Rectal smooth muscle tissue (tissue), 1 donor: ENCODE data around the gene APLNR.

ENCODE experiments used
- H3K27ac ChIP-seq: one replicate; pipeline ENCODE4 v1.7.0; 2013; ENCODE audit warnings: low read depth, low read length, inconsistent platforms
- H3K27me3 ChIP-seq: one replicate; pipeline ENCODE4 v1.7.0; 2013; ENCODE audit warnings: low read length; ENCODE audit not compliant: control insufficient read depth, insufficient read depth
- H3K36me3 ChIP-seq: one replicate; pipeline ENCODE4 v1.7.0; 2013; ENCODE audit warnings: low read length; ENCODE audit not compliant: control insufficient read depth, insufficient read depth
- H3K4me1 ChIP-seq: one replicate; pipeline ENCODE4 v1.7.0; 2013; ENCODE audit warnings: low read length; ENCODE audit not compliant: control insufficient read depth, insufficient read depth
- H3K4me3 ChIP-seq: one replicate; pipeline ENCODE4 v1.7.0; 2013; ENCODE audit warnings: low read length
- H3K9ac ChIP-seq: one replicate; pipeline ENCODE4 v1.7.0; 2013; ENCODE audit warnings: low read length

APLNR gene

GRCh38 chr11:57244911-57245310, 7.9 kb upstream of the APLNR start:
- no peaks in the 10 kb centered on the region for H3K27me3 ChIP-seq
- no peak overlapping the region for H3K4me3 ChIP-seq
- peaks cover 4% of the 10 kb centered on the region for H3K4me1 ChIP-seq
- H3K36me3 ChIP-seq = no peaks in the 10 kb centered on the region
- H3K9ac ChIP-seq = no peak overlapping the region
- no peak overlapping the region for H3K27ac ChIP-seq

GRCh38 chr11:57241353-57241972, 4.4 kb upstream of the APLNR start:
- Histone ChIP-seq H3K4me3 (no peak overlapping the region), H3K9ac (no peak overlapping the region), H3K27ac (no peak overlapping the region)

DNA sequence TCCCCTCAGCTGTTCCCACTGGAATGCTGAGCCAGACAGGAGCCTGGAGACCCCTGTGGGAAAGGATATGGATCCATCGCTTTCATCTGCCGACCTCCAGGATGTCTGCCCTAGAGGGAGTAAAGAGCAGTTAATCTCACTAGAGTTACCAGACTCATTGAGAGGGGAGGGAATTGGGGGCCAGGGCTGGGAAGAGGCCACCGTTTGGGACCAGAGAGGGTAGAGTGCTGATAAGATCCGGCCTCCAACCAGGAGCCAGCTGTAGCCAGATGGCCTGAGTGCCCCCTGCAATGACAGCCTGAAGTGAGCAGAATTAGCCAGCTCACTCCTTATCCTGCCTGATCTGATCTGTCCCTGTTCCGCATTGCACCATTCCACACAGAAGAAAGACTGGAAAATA, 3.7 kb upstream of the APLNR start:
- Histone ChIP-seq H3K9ac (no peak overlapping the region), H3K4me1 (no peaks in the 10 kb centered on the region), H3K36me3 (no peaks in the 10 kb centered on the region)

More at GRCh38 chr11:57241353-57241972, 4.4 kb upstream of the APLNR start:
- H3K36me3 ChIP-seq = no peaks in the 10 kb centered on the region
- peaks cover 2% of the 10 kb centered on the region for H3K27me3 ChIP-seq
- no peaks in the 10 kb centered on the region for H3K4me1 ChIP-seq

DNA sequence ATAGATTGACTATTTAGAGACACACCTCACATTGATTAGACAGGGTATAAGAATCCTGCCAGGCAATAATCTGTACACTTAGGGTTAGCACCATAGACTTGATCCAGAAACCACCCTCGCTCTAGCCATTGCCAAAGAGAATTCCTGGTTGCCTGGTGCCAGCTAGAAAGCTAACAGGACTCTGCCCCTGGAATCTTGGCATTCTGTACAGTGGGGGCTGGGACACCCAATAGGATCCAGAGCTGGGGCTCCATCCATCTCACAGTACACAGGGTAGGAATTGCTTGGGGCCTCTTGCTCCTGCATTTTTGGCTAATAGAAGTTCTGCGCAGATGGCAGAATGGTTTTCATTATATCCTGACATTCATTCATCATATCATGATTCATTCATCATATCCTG, 3.0 kb upstream of the APLNR start:
- H3K4me3 ChIP-seq = no peak overlapping the region
- H3K36me3 ChIP-seq = no peaks in the 10 kb centered on the region
- no peaks in the 10 kb centered on the region for H3K4me1 ChIP-seq
- H3K27ac ChIP-seq = no peak overlapping the region
- peaks cover 2% of the 10 kb centered on the region for H3K27me3 ChIP-seq
- H3K9ac ChIP-seq = no peak overlapping the region

More for the DNA sequence above, 3.7 kb upstream of the APLNR start:
- Histone ChIP-seq H3K4me3 (no peak overlapping the region), H3K27me3 (peaks cover 2% of the 10 kb centered on the region), H3K27ac (no peak overlapping the region)

DNA sequence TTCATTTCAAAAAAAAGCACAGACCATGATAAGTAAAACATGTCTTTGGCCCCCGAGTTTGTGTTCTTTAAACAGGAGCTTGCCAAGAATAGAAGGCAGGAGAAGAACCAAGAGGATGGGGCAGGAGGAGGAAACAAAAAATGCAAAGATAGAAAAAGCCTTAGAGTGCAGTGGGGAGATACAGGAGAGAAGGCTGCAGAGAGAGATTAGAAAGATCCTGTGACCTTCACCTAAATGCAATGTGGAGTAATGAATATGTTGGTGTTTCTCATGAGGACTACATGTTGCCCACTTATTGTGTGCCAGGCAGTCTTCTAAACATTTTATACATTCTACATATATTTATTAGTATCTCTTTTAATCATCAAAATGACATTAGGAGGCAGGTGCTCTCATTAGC, 2.3 kb upstream of the APLNR start:
- Histone ChIP-seq H3K36me3 (no peaks in the 10 kb centered on the region), H3K4me1 (no peaks in the 10 kb centered on the region)

DNA sequence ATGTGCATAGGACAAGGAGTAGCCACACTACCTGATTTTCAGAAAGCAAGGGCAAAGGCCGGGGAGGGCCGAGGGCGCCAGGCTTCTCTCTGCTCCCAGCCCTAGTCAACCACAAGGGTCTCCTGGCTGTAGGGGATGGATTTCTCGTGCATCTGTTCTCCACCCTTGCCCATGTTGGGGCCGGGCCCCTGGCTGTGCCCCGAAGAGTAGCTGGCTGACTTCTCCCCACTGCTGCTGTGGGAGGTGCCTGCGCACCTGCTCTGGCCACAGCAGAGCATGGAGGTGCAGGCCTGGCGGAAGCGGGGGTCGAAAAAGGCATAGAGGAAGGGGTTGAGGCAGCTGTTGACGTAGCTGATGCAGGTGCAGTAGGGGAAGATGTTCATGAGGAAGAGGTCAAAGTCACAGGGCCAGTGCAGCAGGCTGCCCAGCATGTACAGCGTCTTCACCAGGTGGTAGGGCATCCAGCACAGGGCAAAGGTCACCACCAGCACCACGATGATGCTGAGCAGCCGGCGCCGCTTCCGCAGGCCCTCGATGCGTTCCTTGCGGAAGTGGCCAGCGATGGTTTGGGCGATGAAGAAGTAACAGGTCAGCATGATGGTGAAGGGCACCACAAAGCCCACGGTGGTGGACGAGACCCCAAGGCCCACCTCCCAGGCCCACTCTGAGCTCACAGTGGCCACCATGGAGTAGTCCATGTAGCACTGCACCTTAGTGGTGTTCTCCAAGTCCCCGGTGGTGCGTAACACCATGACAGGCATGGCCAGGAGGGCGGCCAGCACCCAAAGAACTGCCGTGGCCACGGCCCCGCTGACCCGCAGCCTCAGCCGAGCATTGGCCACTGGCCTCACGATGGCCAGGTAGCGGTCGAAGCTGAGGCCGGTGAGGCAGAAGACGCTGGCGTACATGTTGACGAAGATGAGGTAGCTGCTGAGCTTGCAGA, 1.0 kb downstream of the APLNR start:
- H3K4me1 ChIP-seq = no peaks in the 10 kb centered on the region
- H3K4me3 ChIP-seq = peak overlapping the region; percentile 35
- peaks cover 2% of the 10 kb centered on the region for H3K27me3 ChIP-seq
- no peak overlapping the region for H3K27ac ChIP-seq
- H3K36me3 ChIP-seq = no peaks in the 10 kb centered on the region
- no peak overlapping the region for H3K9ac ChIP-seq

More for the DNA sequence above, 2.3 kb upstream of the APLNR start:
- no peak overlapping the region for H3K27ac ChIP-seq
- H3K27me3 ChIP-seq = peaks cover 2% of the 10 kb centered on the region
- H3K4me3 ChIP-seq = no peak overlapping the region
- H3K9ac ChIP-seq = no peak overlapping the region

DNA sequence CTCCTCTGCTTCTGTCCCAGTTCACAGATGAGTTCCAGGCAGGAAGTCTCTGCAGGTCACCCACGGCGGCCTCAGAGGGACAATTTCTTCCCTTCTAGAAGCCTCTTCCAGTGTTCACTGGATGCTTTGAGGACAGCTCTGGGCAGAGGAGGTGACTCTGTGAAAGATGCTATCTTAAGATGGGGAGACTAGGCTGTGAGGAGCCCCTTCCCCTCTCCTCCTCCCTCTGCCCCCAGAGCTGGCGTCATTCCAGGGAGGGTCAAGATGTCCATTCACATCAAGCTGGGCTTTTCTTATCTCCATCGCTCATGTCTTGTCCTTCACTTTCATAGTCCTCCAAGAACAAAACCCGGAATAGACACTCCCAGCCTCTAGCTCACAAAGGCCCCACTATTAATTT, 3.3 kb downstream of the APLNR start:
- Histone ChIP-seq H3K4me1 (no peaks in the 10 kb centered on the region), H3K27ac (no peak overlapping the region), H3K27me3 (peaks cover 2% of the 10 kb centered on the region), H3K4me3 (no peak overlapping the region), H3K9ac (no peak overlapping the region), H3K36me3 (no peaks in the 10 kb centered on the region)

DNA sequence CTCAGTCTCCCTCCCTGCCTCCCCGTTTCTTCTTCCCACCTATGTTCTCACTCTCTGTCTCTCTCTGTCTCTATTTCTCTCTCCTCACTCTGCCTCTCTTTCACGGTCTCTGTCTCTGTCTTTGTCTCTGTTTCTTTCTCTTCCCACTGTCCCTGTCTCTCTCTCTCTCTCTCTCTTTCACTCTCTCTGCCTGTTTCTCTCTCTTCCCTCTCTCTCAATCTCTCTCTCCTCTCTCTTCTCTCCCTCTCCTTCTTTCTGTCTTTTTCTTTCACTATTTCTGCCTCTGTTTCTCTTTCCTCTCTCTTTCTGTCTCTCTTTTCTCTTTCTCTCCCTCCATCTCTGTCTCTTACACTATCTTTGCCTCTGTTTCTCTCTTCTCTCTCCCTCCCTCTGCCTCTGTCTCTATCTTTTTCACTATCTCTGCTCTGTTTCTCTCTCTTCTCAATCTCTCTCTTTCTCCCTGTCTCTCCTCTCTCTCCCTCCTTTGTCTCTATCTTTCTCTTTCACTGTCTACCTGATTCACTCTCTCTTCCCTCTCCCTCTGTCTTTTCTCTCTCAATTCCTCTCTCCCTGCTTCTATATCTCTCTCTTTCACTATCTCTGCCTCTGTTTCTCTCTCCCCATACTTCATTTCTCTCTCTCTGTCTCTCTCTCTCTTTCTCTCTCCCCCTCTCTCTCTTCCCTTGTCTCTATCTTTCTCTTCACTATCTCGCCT, 5.4 kb downstream of the APLNR start:
- Histone ChIP-seq H3K4me1 (no peaks in the 10 kb centered on the region), H3K27ac (no peak overlapping the region), H3K4me3 (no peak overlapping the region), H3K36me3 (no peaks in the 10 kb centered on the region), H3K9ac (no peak overlapping the region), H3K27me3 (peaks cover under 1% of the 10 kb centered on the region)

DNA sequence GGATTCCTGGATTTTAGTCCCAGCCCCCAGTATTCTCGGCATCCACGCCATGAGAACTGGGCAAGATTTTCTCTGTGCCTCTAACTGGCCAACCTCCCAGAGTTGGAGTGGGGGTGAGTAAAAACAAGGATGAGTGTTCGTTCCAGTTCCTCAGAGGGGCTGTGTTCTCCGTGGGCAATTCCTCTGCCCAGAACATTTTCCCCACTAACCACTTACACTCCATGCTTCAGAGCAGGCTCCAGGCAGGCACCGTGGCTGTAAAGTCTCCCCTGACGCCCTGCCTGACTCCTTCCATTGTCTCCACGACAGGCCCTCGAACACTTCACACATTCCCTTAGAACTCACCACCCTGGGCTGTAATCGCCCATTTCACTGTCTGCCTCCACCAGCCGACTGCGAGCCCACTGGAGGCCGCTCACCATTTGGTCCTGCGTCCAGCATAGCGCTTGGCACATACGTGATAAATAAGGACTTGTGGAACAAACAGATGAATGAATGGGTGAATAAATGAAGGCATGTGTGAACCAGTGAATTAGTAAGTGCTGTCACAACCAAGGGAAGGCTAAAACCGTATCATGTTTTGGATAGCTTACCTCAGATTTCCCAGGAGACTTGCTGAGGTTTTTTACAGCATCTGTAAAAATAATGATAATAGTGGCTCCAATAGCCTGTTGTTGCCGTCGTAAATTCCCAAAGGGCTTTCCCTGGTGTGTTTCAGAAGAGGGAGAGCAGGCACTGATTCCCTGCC, 6.1 kb downstream of the APLNR start:
- Histone ChIP-seq H3K36me3 (no peaks in the 10 kb centered on the region), H3K9ac (no peak overlapping the region), H3K4me1 (no peaks in the 10 kb centered on the region), H3K4me3 (no peak overlapping the region), H3K27me3 (no peaks in the 10 kb centered on the region), H3K27ac (no peak overlapping the region)

GRCh38 chr11:57230316-57230715, 6.7 kb downstream of the APLNR start:
- Histone ChIP-seq H3K4me3 (no peak overlapping the region), H3K27ac (no peak overlapping the region), H3K27me3 (no peaks in the 10 kb centered on the region), H3K4me1 (no peaks in the 10 kb centered on the region), H3K36me3 (no peaks in the 10 kb centered on the region), H3K9ac (no peak overlapping the region)

DNA sequence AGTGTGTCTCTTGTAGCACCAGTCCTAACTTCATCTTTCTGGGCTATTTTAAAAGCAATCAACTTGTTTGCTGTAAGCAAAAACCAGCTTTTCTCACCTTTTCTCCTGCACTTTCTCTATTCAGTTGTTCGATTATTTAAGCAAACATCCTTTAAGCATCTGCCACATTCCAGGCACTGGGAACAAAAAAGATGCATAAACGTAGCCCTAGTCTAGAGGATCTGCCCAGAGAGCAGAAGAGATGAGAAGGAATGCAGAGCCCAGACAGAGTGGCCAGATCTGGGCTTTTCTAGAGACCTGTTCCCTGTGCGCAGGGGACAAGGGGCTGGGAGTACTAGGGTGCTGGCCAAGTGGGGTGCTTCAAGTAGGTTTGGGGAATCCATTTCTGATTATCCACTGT, 8.4 kb downstream of the APLNR start:
- no peaks in the 10 kb centered on the region for H3K36me3 ChIP-seq
- H3K27ac ChIP-seq = no peak overlapping the region
- no peak overlapping the region for H3K4me3 ChIP-seq
- H3K4me1 ChIP-seq = no peaks in the 10 kb centered on the region
- no peaks in the 10 kb centered on the region for H3K27me3 ChIP-seq
- no peak overlapping the region for H3K9ac ChIP-seq

DNA sequence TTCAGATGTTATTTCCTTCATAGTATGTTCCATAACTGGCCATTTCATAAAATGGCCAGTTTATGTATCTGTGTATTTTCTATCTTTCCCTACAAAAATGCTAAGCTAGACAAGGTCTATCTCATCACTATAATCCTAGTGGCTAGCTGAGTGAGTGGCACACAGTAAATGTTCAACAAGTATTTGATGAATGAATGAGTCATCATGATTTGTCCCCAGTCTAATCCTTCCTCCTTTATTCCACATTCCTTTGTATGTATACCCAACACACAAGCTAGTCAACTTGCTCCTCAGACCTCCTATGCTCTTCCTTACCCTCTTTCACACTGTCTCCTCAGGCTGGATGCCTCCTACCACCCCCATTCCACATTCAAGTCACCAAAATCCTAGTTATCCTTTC, 12.5 kb downstream of the APLNR start:
- Histone ChIP-seq H3K36me3 (no peaks in the 10 kb centered on the region), H3K27me3 (no peaks in the 10 kb centered on the region), H3K27ac (no peak overlapping the region), H3K4me3 (no peak overlapping the region), H3K4me1 (no peaks in the 10 kb centered on the region), H3K9ac (no peak overlapping the region)
